Liver (tissue), 9 donors: ENCODE measurements around the gene TMEM9B. TPM values are rescaled to one million over a fixed set of nuclear protein-coding genes. Genes with fewer than 3 reads are reported as not detected.

Experiments
- DNase-seq: peaks from one replicate; pipeline ENCODE4 v3.0.0-alpha.2; 2017; ENCODE audit warnings: low spot score
- H3K27ac ChIP-seq, 2 donors: one replicate each; pipeline ENCODE4 v1.7.0; 2013; ENCODE audit warnings: inconsistent platforms in 2 of 2, low read length in 2 of 2, control low read depth in 1 of 2, low read depth in 1 of 2, mild to moderate bottlenecking in 1 of 2
- H3K27me3 ChIP-seq, 4 donors: one replicate each; pipeline versions ENCODE4 v1.6.1 to v1.7.0; 2013; ENCODE audit warnings: low read length in 3 of 4, inconsistent platforms in 1 of 4, mild to moderate bottlenecking in 1 of 4, moderate library complexity in 1 of 4; ENCODE audit not compliant: control insufficient read depth in 4 of 4, insufficient read depth in 4 of 4
- H3K36me3 ChIP-seq, 4 donors: one replicate each; pipeline versions ENCODE4 v1.6.1 to v1.7.0; 2013; ENCODE audit warnings: low read length in 3 of 4, mild to moderate bottlenecking in 3 of 4, low read depth in 1 of 4, moderate library complexity in 1 of 4; ENCODE audit not compliant: control insufficient read depth in 4 of 4, insufficient read depth in 3 of 4
- H3K4me1 ChIP-seq, 4 donors: one replicate each; pipeline versions ENCODE4 v1.6.1 to v1.7.0; 2013; ENCODE audit warnings: low read length in 3 of 4, mild to moderate bottlenecking in 3 of 4, moderate library complexity in 1 of 4; ENCODE audit not compliant: control insufficient read depth in 4 of 4, insufficient read depth in 4 of 4
- H3K4me3 ChIP-seq, 3 donors: one replicate each; pipeline versions ENCODE4 v1.6.1 to v1.7.0; 2013; ENCODE audit warnings: low read length in 3 of 3, control low read depth in 1 of 3, low read depth in 1 of 3, mild to moderate bottlenecking in 1 of 3
- H3K9ac ChIP-seq, 2 donors: one replicate each; pipeline ENCODE4 v1.7.0; 2013; ENCODE audit warnings: low read length in 2 of 2, mild to moderate bottlenecking in 2 of 2, moderate library complexity in 2 of 2, control low read depth in 1 of 2, low read depth in 1 of 2
- H3K9me3 ChIP-seq, 4 donors: one replicate each; pipeline versions ENCODE4 v1.6.1 to v1.7.0; 2013; ENCODE audit warnings: low read length in 3 of 4; ENCODE audit not compliant: control insufficient read depth in 4 of 4
- ATF3 ChIP-seq: IDR thresholded peaks from 2 replicates; pipeline ENCODE4 v1.6.1; 2016; ENCODE audit warnings: antibody characterized with exemption
- CTCF ChIP-seq: fragments of 150-350 bp; IDR thresholded peaks from 2 replicates; pipeline ENCODE4 v1.5.1; 2017; ENCODE audit warnings: improper control_type of control experiment, low read depth, low read length; ENCODE audit not compliant: missing input control
- EGR1 ChIP-seq, 2 donors: IDR thresholded peaks; 2 replicates each; pipeline ENCODE4 v1.6.1; 2016 to 2018; ENCODE audit warnings: antibody characterized with exemption in 2 of 2, low read depth in 2 of 2
- FOXA1 ChIP-seq: IDR thresholded peaks from 2 replicates; pipeline ENCODE4 v1.6.1; 2016; ENCODE audit warnings: antibody characterized with exemption
- GABPA ChIP-seq, 2 donors: IDR thresholded peaks in 1 of 2; conservative IDR thresholded peaks in 1 of 2; 2 replicates each; pipeline ENCODE4 v1.6.1; 2016; ENCODE audit warnings: antibody characterized with exemption in 2 of 2, mild to moderate bottlenecking in 1 of 2, moderate library complexity in 1 of 2
- HNF4A ChIP-seq, 2 donors: conservative IDR thresholded peaks; 2 replicates each; pipeline ENCODE4 v1.6.1; 2016; ENCODE audit warnings: antibody characterized with exemption in 2 of 2, mild to moderate bottlenecking in 2 of 2
- HNF4G ChIP-seq: IDR thresholded peaks from 2 replicates; pipeline ENCODE4 v1.6.1; 2016; ENCODE audit warnings: antibody characterized with exemption
- MAX ChIP-seq: IDR thresholded peaks from 2 replicates; pipeline ENCODE4 v1.6.1; 2016; ENCODE audit warnings: antibody characterized with exemption
- NR2F2 ChIP-seq: IDR thresholded peaks from 2 replicates; pipeline ENCODE4 v1.6.1; 2016; ENCODE audit warnings: antibody characterized with exemption
- RAD21 ChIP-seq, 2 donors: IDR thresholded peaks; 2 replicates each; pipeline ENCODE4 v1.6.1; 2016; ENCODE audit warnings: antibody characterized with exemption in 2 of 2, mild to moderate bottlenecking in 2 of 2
- REST ChIP-seq: IDR thresholded peaks from 2 replicates; pipeline ENCODE4 v1.6.1; 2016; ENCODE audit warnings: antibody characterized with exemption, mild to moderate bottlenecking
- RXRA ChIP-seq, 2 donors: IDR thresholded peaks; 2 replicates each; pipeline ENCODE4 v1.6.1; 2017 to 2018; ENCODE audit warnings: antibody characterized with exemption in 2 of 2, mild to moderate bottlenecking in 1 of 2
- SP1 ChIP-seq: IDR thresholded peaks from 2 replicates; pipeline ENCODE4 v1.6.1; 2018; ENCODE audit warnings: antibody characterized with exemption, mild to moderate bottlenecking
- TAF1 ChIP-seq: conservative IDR thresholded peaks from 2 replicates; pipeline ENCODE4 v1.6.1; 2016; ENCODE audit warnings: antibody characterized with exemption, mild to moderate bottlenecking
- YY1 ChIP-seq: IDR thresholded peaks from 2 replicates; pipeline ENCODE4 v1.6.1; 2016; ENCODE audit warnings: antibody characterized with exemption, mild to moderate bottlenecking
- ZBTB33 ChIP-seq: IDR thresholded peaks from 2 replicates; pipeline ENCODE4 v1.6.1; 2016; ENCODE audit warnings: antibody characterized with exemption
- WGBS: extraction: QIAGEN DNeasy Blood & Tissue Kit; methylation state at CpG from one replicate; pipeline ENCODE4 v1.1.7; 2013; 5-methylcytosine and 5-hydroxymethylcytosine counted together
- polyA plus RNA-seq, 2 donors: library from polyadenylated mRNA; stranded (reverse) in 1 of 2; unstranded in 1 of 2; fragments of 200-250 nt in 1 of 2; fragments of >200 nt in 1 of 2; fragmentation: Nextera tagmentation in 1 of 2; extraction: Ambion mirVana in 1 of 2; gene quantifications; one replicate each; pipeline versions ENCODE4 v1.2.1 to v1.2.3, GENCODE V29; 2013 to 2015
- total RNA-seq, 2 donors: library from RNA; depleted of rRNA; stranded (reverse); fragments of >200 nt; gene quantifications; one replicate each; pipeline ENCODE4 v1.2.3, GENCODE V29; 2014
- donor health status: healthy.
- donor health status: healthy.
- donor health status: healthy.
- donor health status: healthy.
- donor health status: healthy.

The TMEM9B gene
- total and polyA plus RNA-seq, 4 donors, result 17.0 to 23.9 (median 19.5) TPM

- DNase-seq, result no peak
- TF ChIP-seq FOXA1 (no peak), ZBTB33 (no peak), RAD21 (IDR thresholded peaks at IDR 0.05) (no peak), HNF4A (conservative IDR thresholded peaks at IDR 0.05) (no peak), MAX (no peak), SP1 (no peak), RXRA (IDR thresholded peaks at IDR 0.05) (no peak), YY1 (no peak), TAF1 (no peak), HNF4G (no peak), CTCF (no peak), ATF3 (no peak), NR2F2 (no peak), EGR1 (IDR thresholded peaks at IDR 0.05; ENCODE audit: low read depth in 2 of 2) (no peak), GABPA (IDR thresholded peaks at IDR 0.05 in 1 of 2, conservative IDR thresholded peaks at IDR 0.05 in 1 of 2) (no peak), REST (no peak)
- Histone ChIP-seq H3K27ac (no peak overlapping the region), H3K36me3 (no peaks in the 10 kb centered on the region), H3K4me3 (no peak overlapping the region), H3K9me3 (no peaks in the 10 kb centered on the region), H3K27me3 (no peaks in the 10 kb centered on the region), H3K4me1 (peaks cover 0 to 11% (median 6%) of the 10 kb centered on the region in 4 donors), H3K9ac (no peak overlapping the region)
- whole genome bisulfite sequencing, result 83% methylated on average over 1 of the region's 1 CpG
Observed at GRCh38 chr11:8907116-8907515, 57.1 kb downstream of the TMEM9B start.
